H1 (cell line): Measurements from ENCODE around the gene MRPS30. TPM values are rescaled to one million over a fixed set of nuclear protein-coding genes. Genes with fewer than 3 reads are reported as not detected.

Experiments
- CTCF ChIA-PET: fragments of 300-600 bp; sonication (Branson Sonifier 250); formaldehyde crosslinking; loops from one replicate; lab custom pipeline; 2021; ENCODE audit not compliant: partially characterized antibody; lab: Charles Lee
- POLR2A ChIA-PET: fragments of 300-600 bp; sonication (Branson Sonifier 250); formaldehyde crosslinking; loops from one replicate; lab custom pipeline; 2021; ENCODE audit warnings: inconsistent platforms; ENCODE audit not compliant: partially characterized antibody; lab: Charles Lee
- DNase-seq, 2 experiments: peaks; one replicate each; pipeline versions ENCODE4 v3.0.0 to v3.0.0-alpha.2; 2010 to 2022; ENCODE audit warnings: low spot score in 2 of 2, low read depth in 1 of 2, mixed read lengths in 1 of 2
- FAIRE-seq: peaks from 2 replicates; lab custom pipeline; 2011; peaks lifted over from hg19 to GRCh38; lab: Jason Lieb, UNC
- H2AFZ ChIP-seq: 2 replicates; pipeline ENCODE4 v1.8.1; 2012; ENCODE audit warnings: low read length, inconsistent platforms
- H2AK5ac ChIP-seq: 2 replicates; pipeline ENCODE4 v1.6.1; 2013; ENCODE audit warnings: low read depth, low read length
- H2BK120ac ChIP-seq: replicated peaks from 2 replicates; pipeline ENCODE3; 2013; ENCODE audit warnings: low read depth, low read length, inconsistent platforms
- H2BK12ac ChIP-seq: 2 replicates; pipeline ENCODE4 v1.6.1; 2013; ENCODE audit warnings: low read depth, low read length
- H2BK15ac ChIP-seq: 2 replicates; pipeline ENCODE4 v1.6.1; 2013; ENCODE audit warnings: low read length
- H2BK20ac ChIP-seq: 2 replicates; pipeline ENCODE4 v1.6.1; 2013; ENCODE audit warnings: low read length
- H2BK5ac ChIP-seq: 2 replicates; pipeline ENCODE4 v1.6.1; 2013; ENCODE audit warnings: low read depth, low read length
- H3K14ac ChIP-seq: 2 replicates; pipeline ENCODE4 v1.6.1; 2013; ENCODE audit warnings: inconsistent platforms; ENCODE audit not compliant: insufficient read length
- H3K18ac ChIP-seq: 2 replicates; pipeline ENCODE4 v1.6.1; 2013; ENCODE audit warnings: low read length; ENCODE audit errors: extremely low read depth
- H3K23ac ChIP-seq: 2 replicates; pipeline ENCODE4 v1.6.1; 2013; ENCODE audit warnings: inconsistent platforms; ENCODE audit not compliant: insufficient read length
- H3K23me2 ChIP-seq: 2 replicates; pipeline ENCODE4 v1.6.1; 2013; ENCODE audit warnings: low read depth, low read length
- H3K27ac ChIP-seq: 2 replicates; pipeline ENCODE4 v1.6.1; 2011; ENCODE audit warnings: low read depth, low read length, inconsistent platforms
- H3K27me3 ChIP-seq, 4 experiments: replicated peaks in 1 of 4; 1 replicate in 1 of 4; 2 replicates in 3 of 4; pipeline versions ENCODE4 v1.6.1 to v1.8.1; 2011 to 2013; ENCODE audit warnings: low read length in 3 of 4, mild to moderate bottlenecking in 3 of 4, inconsistent platforms in 2 of 4, mixed read lengths in 2 of 4, moderate library complexity in 1 of 4; ENCODE audit not compliant: control insufficient read depth in 3 of 4, insufficient read depth in 3 of 4; ENCODE audit errors: extremely low read depth in 1 of 4
- H3K36me3 ChIP-seq, 4 experiments: 2 replicates each; pipeline versions ENCODE4 v1.6.1 to v1.8.1; 2011 to 2013; ENCODE audit warnings: mild to moderate bottlenecking in 4 of 4, low read length in 3 of 4, moderate library complexity in 2 of 4, control low read depth in 1 of 4, inconsistent platforms in 1 of 4; ENCODE audit not compliant: insufficient read depth in 4 of 4, control insufficient read depth in 2 of 4
- H3K4ac ChIP-seq: replicated peaks from 2 replicates; pipeline ENCODE3; 2013; ENCODE audit warnings: low read length, low read depth, mixed read lengths, inconsistent platforms; ENCODE audit not compliant: insufficient read length
- H3K4me1 ChIP-seq, 4 experiments: replicated peaks in 1 of 4; 1 replicate in 1 of 4; 2 replicates in 3 of 4; pipeline versions ENCODE4 v1.6.1 to v1.8.1; 2011 to 2013; ENCODE audit warnings: low read length in 3 of 4, inconsistent platforms in 2 of 4, mixed read lengths in 1 of 4; ENCODE audit not compliant: insufficient read depth in 4 of 4, control insufficient read depth in 3 of 4
- H3K4me2 ChIP-seq, 2 experiments: 2 replicates each; pipeline versions ENCODE4 v1.6.1 to v1.8.1; 2011 to 2013; ENCODE audit warnings: low read depth in 2 of 2, low read length in 2 of 2, control low read depth in 1 of 2, inconsistent platforms in 1 of 2, mild to moderate bottlenecking in 1 of 2; ENCODE audit not compliant: insufficient read depth in 1 of 2
- H3K4me3 ChIP-seq, 4 experiments: fragments of 200-600, 300-600 bp in 1 of 4; sonication (generic), shearing (Covaris generic), sonication (Bioruptor Twin) in 1 of 4; 2 replicates each; pipeline versions ENCODE4 v1.5.1 to v1.8.1; 2011 to 2016; ENCODE audit warnings: low read length in 4 of 4, low read depth in 3 of 4, control low read depth in 2 of 4, inconsistent platforms in 2 of 4, mild to moderate bottlenecking in 2 of 4, mixed read lengths in 1 of 4, moderate library complexity in 1 of 4; ENCODE audit not compliant: insufficient read depth in 2 of 4; ENCODE audit errors: extremely low read depth in 1 of 4
- H3K56ac ChIP-seq: replicated peaks from 2 replicates; pipeline ENCODE3; 2013; ENCODE audit warnings: low read depth, mild to moderate bottlenecking, mixed read lengths, low read length, inconsistent platforms; ENCODE audit not compliant: insufficient read length
- H3K79me1 ChIP-seq: 2 replicates; pipeline ENCODE4 v1.6.1; 2013; ENCODE audit warnings: low read depth, low read length, control low read depth
- H3K79me2 ChIP-seq, 2 experiments: 2 replicates each; pipeline versions ENCODE4 v1.6.1 to v1.8.1; 2012 to 2013; ENCODE audit warnings: low read length in 2 of 2, mild to moderate bottlenecking in 2 of 2, inconsistent platforms in 1 of 2; ENCODE audit not compliant: insufficient read depth in 2 of 2, control insufficient read depth in 1 of 2
- H3K9ac ChIP-seq, 4 experiments: replicated peaks in 1 of 4; 1 replicate in 1 of 4; 2 replicates in 3 of 4; pipeline versions ENCODE4 v1.6.1 to v1.8.1; 2011 to 2013; ENCODE audit warnings: low read depth in 3 of 4, low read length in 3 of 4, control low read depth in 2 of 4, mild to moderate bottlenecking in 2 of 4, moderate library complexity in 2 of 4, inconsistent platforms in 1 of 4; ENCODE audit errors: extremely low read depth in 1 of 4
- H3K9me3 ChIP-seq, 2 experiments: 2 replicates each; pipeline versions ENCODE4 v1.6.1 to v1.8.1; 2012 to 2013; ENCODE audit warnings: mild to moderate bottlenecking in 2 of 2, moderate library complexity in 2 of 2, control low read depth in 1 of 2, inconsistent platforms in 1 of 2, low read depth in 1 of 2, low read length in 1 of 2, mixed read lengths in 1 of 2; ENCODE audit not compliant: insufficient read depth in 2 of 2
- H4K20me1 ChIP-seq, 2 experiments: replicated peaks in 1 of 2; 2 replicates each; pipeline versions ENCODE3 to v1.8.1; 2011 to 2013; ENCODE audit warnings: inconsistent platforms in 2 of 2, low read length in 2 of 2, mild to moderate bottlenecking in 1 of 2; ENCODE audit not compliant: insufficient read depth in 2 of 2, control insufficient read depth in 1 of 2
- H4K5ac ChIP-seq: 2 replicates; pipeline ENCODE4 v1.6.1; 2013; ENCODE audit warnings: low read length, low read depth, mixed read lengths, inconsistent platforms; ENCODE audit not compliant: insufficient read length
- H4K8ac ChIP-seq: 2 replicates; pipeline ENCODE4 v1.8.0; 2013; ENCODE audit warnings: mild to moderate bottlenecking, moderate library complexity, low read length, inconsistent platforms; ENCODE audit not compliant: insufficient read depth; ENCODE audit errors: extremely low read depth
- H4K91ac ChIP-seq: replicated peaks from 2 replicates; pipeline ENCODE3; 2013; ENCODE audit warnings: low read length, mixed read lengths, inconsistent platforms; ENCODE audit not compliant: insufficient read length
- BCL11A ChIP-seq, 2 experiments: IDR thresholded peaks; one replicate each; pipeline ENCODE4 v1.6.1; 2011; ENCODE audit warnings: low read depth in 2 of 2, low read length in 2 of 2, mild to moderate bottlenecking in 2 of 2
- CBX5 ChIP-seq: fragments of 300-800, 300-1000 bp; sonication (generic); IDR thresholded peaks from 2 replicates; pipeline ENCODE4 v1.7.1; 2016; ENCODE audit warnings: antibody characterized with exemption, low read length, low read depth
- CREB1 ChIP-seq: IDR thresholded peaks from 2 replicates; pipeline ENCODE4 v1.6.1; 2012; ENCODE audit warnings: inconsistent platforms
- CTBP2 ChIP-seq: IDR thresholded peaks from 2 replicates; pipeline ENCODE4 v1.7.0; 2011; ENCODE audit warnings: borderline replicate concordance, mild to moderate bottlenecking, moderate library complexity, mixed read lengths, low read length; ENCODE audit not compliant: insufficient read depth, insufficient read length
- EGR1 ChIP-seq: IDR thresholded peaks from 2 replicates; pipeline ENCODE4 v1.6.1; 2011; ENCODE audit warnings: low read depth, low read length, borderline replicate concordance
- JUN ChIP-seq: IDR thresholded peaks from 2 replicates; pipeline ENCODE4 v1.6.1; 2011; ENCODE audit warnings: low read depth, mild to moderate bottlenecking, improper control_type of control experiment, low read length
- NANOG ChIP-seq: IDR thresholded peaks from 2 replicates; pipeline ENCODE4 v1.6.1; 2011; ENCODE audit warnings: low read length, low read depth, mild to moderate bottlenecking, inconsistent platforms; ENCODE audit not compliant: insufficient read depth, poor library complexity, severe bottlenecking
- NRF1 ChIP-seq: IDR thresholded peaks from 2 replicates; pipeline ENCODE4 v1.6.1; 2011; ENCODE audit warnings: mild to moderate bottlenecking, low read depth, low read length, improper control_type of control experiment
- PHF8 ChIP-seq: fragments of 200-600 bp; sonication (generic); conservative IDR thresholded peaks from 2 replicates; pipeline ENCODE4 v1.7.1; 2012; ENCODE audit warnings: low read depth, mild to moderate bottlenecking, inconsistent platforms, low read length, moderate library complexity
- RFX5 ChIP-seq: IDR thresholded peaks from 2 replicates; pipeline ENCODE4 v1.6.1; 2011; ENCODE audit warnings: low read depth, low read length, improper control_type of control experiment, borderline replicate concordance
- SIX5 ChIP-seq: IDR thresholded peaks from 2 replicates; pipeline ENCODE4 v1.6.1; 2011; ENCODE audit warnings: mild to moderate bottlenecking, low read depth, low read length
- SP2 ChIP-seq: IDR thresholded peaks from 2 replicates; pipeline ENCODE4 v1.6.1; 2012; ENCODE audit warnings: mild to moderate bottlenecking, low read length, inconsistent platforms
- SRF ChIP-seq: IDR thresholded peaks from 2 replicates; pipeline ENCODE4 v1.6.1; 2011; ENCODE audit warnings: mild to moderate bottlenecking, low read depth, low read length, moderate library complexity
- TCF12 ChIP-seq: IDR thresholded peaks from 2 replicates; pipeline ENCODE4 v1.6.1; 2011; ENCODE audit warnings: low read depth, mild to moderate bottlenecking, low read length
- WGBS, 2 experiments: shearing (Covaris generic) in 1 of 2; methylation state at CpG; one replicate each; pipeline versions ENCODE4 v1.1.6 to v1.1.7; 2013 to 2015; ENCODE audit warnings: low lambda C conversion rate in 2 of 2, mixed read lengths in 2 of 2, inconsistent platforms in 1 of 2, low coverage in 1 of 2, missing lambda C conversion rate in 1 of 2; ENCODE audit not compliant: insufficient replicate concordance in 2 of 2, insufficient coverage in 1 of 2, insufficient read length in 1 of 2; ENCODE audit errors: extremely low coverage in 1 of 2, missing lambda C conversion rate in 1 of 2; 5-methylcytosine and 5-hydroxymethylcytosine counted together
- polyA plus RNA-seq, 7 experiments: library from polyadenylated mRNA; depleted of rRNA in 3 of 7; stranded (reverse) in 5 of 7; unstranded in 2 of 7; fragments of >200 nt in 5 of 7; fragments of 200-250 nt in 2 of 7; gene quantifications; 1 replicate in 5 of 7; 2 replicates in 1 of 7; 4 replicates in 1 of 7; pipeline versions ENCODE4 v1.2.1 to v1.2.3, GENCODE V29; 2011 to 2013; ENCODE audit warnings: missing spikeins in 2 of 7, mixed read lengths in 2 of 7
- total RNA-seq: library from RNA; stranded (reverse); fragmentation: NEBNext Ultra II Directional; extraction: Animal tissue kit (Norgen Biotek cat#: 25700); gene quantifications from 2 replicates; pipeline ENCODE4 v1.2.1, GENCODE V29; 2021

Gene MRPS30
- total and polyA plus RNA-seq, 2 of the 8 experiments (the other 6 are each of a cell fraction or from before 2014, with no cell fraction given): 61.9 to 85.2 TPM

DNA sequence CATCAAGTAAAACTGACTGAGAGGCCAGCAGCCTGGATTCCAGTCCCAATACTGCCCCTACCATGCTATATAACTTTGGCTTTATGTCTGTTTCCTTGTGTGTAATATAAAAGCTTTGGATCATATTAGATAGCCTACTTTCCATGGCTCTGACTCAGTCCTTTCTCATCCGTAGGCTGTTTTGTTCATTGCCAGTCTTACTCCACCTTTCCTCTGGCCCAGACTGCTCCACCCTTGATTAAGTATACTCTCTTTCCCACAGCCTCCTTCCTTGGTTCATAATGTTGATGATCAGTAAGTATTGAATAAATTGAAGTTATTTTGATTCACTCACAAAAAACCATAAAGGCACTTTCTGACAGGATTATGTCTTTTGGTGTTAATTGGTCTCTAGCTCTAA is 1.5 kb upstream of the MRPS30 start:
- Histone ChIP-seq H2BK120ac (no peak overlapping the region), H3K9ac (no peak overlapping the region), H3K4ac (no peak overlapping the region), H4K8ac (no peak overlapping the region), H4K20me1 (peaks cover 3 to 8% of the 10 kb centered on the region in 2 experiments), H2BK5ac (no peak overlapping the region), H3K4me2 (no peak overlapping the region), H4K5ac (no peak overlapping the region), H3K4me1 (no peaks in the 10 kb centered on the region), H3K4me3 (no peak overlapping the region), H4K91ac (no peak overlapping the region), H3K79me2 (peaks cover 16 to 42% of the 10 kb centered on the region in 2 experiments), H3K23me2 (no peaks in the 10 kb centered on the region), H2AFZ (no peak overlapping the region), H3K27ac (no peak overlapping the region), H3K56ac (no peak overlapping the region), H3K36me3 (peaks cover 0 to 9% (median 5%) of the 10 kb centered on the region in 4 experiments; a peak in 5 of 8 replicates), H2BK20ac (no peak overlapping the region), H3K14ac (no peak overlapping the region), H3K79me1 (no peaks in the 10 kb centered on the region), H3K18ac (no peak overlapping the region), H3K9me3 (no peaks in the 10 kb centered on the region), H3K27me3 (no peaks in the 10 kb centered on the region), H3K23ac (no peak overlapping the region), H2BK12ac (no peak overlapping the region), H2BK15ac (no peak overlapping the region), H2AK5ac (no peak overlapping the region)
- DNase-seq (no peak), FAIRE-seq (no peak)
- ChIA-PET CTCF (no interaction called here), POLR2A (no interaction called here)
- WGBS, 2 experiments: 100% methylated on average over 1 of the region's 1 CpG; no CpG with 5 or more reads in 1 of the 2 experiments
- TF ChIP-seq NANOG (no peak), SIX5 (no peak), SRF (no peak), PHF8 (no peak), TCF12 (no peak), NRF1 (no peak), BCL11A (IDR thresholded peaks at IDR 0.05; ENCODE audit: low read depth in 2 of 2, low read length in 2 of 2) (no peak), CBX5 (no peak), SP2 (no peak), CTBP2 (no peak), EGR1 (no peak), CREB1 (no peak), JUN (no peak), RFX5 (no peak)
